Hepatocyte (in vitro differentiated cells): ENCODE results near the gene KIAA1671. TPM values are rescaled to one million over a fixed set of nuclear protein-coding genes. Genes with fewer than 3 reads are reported as not detected.

Experiments
- DNase-seq: peaks from one replicate; pipeline ENCODE4 v3.0.0-alpha.2; 2016; ENCODE audit warnings: low spot score
- H2AFZ ChIP-seq: fragments of 200-600 bp; sonication (generic); 2 replicates; pipeline ENCODE4 v1.6.0; 2016; ENCODE audit warnings: antibody characterized with exemption, mild to moderate bottlenecking
- H3K27ac ChIP-seq: fragments of 200-600 bp; sonication (generic); 2 replicates; pipeline ENCODE4 v1.5.1; 2016; ENCODE audit warnings: mild to moderate bottlenecking
- H3K27me3 ChIP-seq: fragments of 200-600 bp; sonication (generic); 2 replicates; pipeline ENCODE4 v1.6.1; 2016
- H3K36me3 ChIP-seq: fragments of 200-600 bp; sonication (generic); replicated peaks from 2 replicates; pipeline ENCODE4 v1.5.1; 2016; ENCODE audit warnings: low read depth; ENCODE audit not compliant: insufficient read depth
- H3K4me1 ChIP-seq: fragments of 200-600 bp; sonication (generic); 2 replicates; pipeline ENCODE4 v1.5.1; 2016; ENCODE audit warnings: mild to moderate bottlenecking, moderate library complexity; ENCODE audit not compliant: insufficient read depth
- H3K4me2 ChIP-seq: fragments of 200-600 bp; sonication (generic); 2 replicates; pipeline ENCODE4 v1.6.0; 2016
- H3K4me3 ChIP-seq: fragments of 200-600 bp; sonication (generic); 2 replicates; pipeline ENCODE4 v1.5.1; 2016; ENCODE audit warnings: mild to moderate bottlenecking
- H3K79me2 ChIP-seq: fragments of 200-600 bp; sonication (generic); 2 replicates; pipeline ENCODE4 v1.6.0; 2017; ENCODE audit warnings: mild to moderate bottlenecking
- H3K9me2 ChIP-seq: fragments of 200-600 bp; sonication (generic); replicated peaks from 2 replicates; pipeline ENCODE4 v1.6.0; 2017; ENCODE audit warnings: mild to moderate bottlenecking; ENCODE audit not compliant: insufficient read depth
- H3K9me3 ChIP-seq: fragments of 200-600 bp; sonication (generic); 2 replicates; pipeline ENCODE4 v1.5.1; 2016; ENCODE audit warnings: low read depth, mild to moderate bottlenecking
- H4K20me1 ChIP-seq: fragments of 200-600 bp; sonication (generic); 2 replicates; pipeline ENCODE4 v1.6.0; 2016; ENCODE audit warnings: mild to moderate bottlenecking; ENCODE audit not compliant: insufficient read depth, poor library complexity, severe bottlenecking
- EZH2 ChIP-seq: fragments of 200-600 bp; sonication (generic); IDR thresholded peaks from 2 replicates; pipeline ENCODE4 v1.6.1; 2016; ENCODE audit warnings: antibody characterized with exemption, mild to moderate bottlenecking, borderline replicate concordance
- EZH2phosphoT487 ChIP-seq: fragments of 200-600 bp; sonication (generic); IDR thresholded peaks from one replicate; pipeline ENCODE4 v1.6.1; 2018; ENCODE audit warnings: antibody characterized with exemption, mild to moderate bottlenecking, low read depth, moderate library complexity; ENCODE audit not compliant: unreplicated experiment, severe bottlenecking
- WGBS: methylation state at CpG from one replicate; pipeline ENCODE4 v1.1.6; 2016; ENCODE audit warnings: low lambda C conversion rate; ENCODE audit errors: missing lambda C conversion rate; 5-methylcytosine and 5-hydroxymethylcytosine counted together
- polyA plus RNA-seq: library from polyadenylated mRNA; unstranded; fragments of >200 nt; fragmentation: Nextera tagmentation; extraction: Ambion mirVana; gene quantifications from 2 replicates; pipeline ENCODE4 v1.2.1, GENCODE V29; 2016
- total RNA-seq: library from RNA; depleted of rRNA; stranded (reverse); fragments of >200 nt; gene quantifications from 2 replicates; pipeline ENCODE4 v1.2.3, GENCODE V29; 2014
- TF ChIP-seq, protein P1 (sequence below): fragments of 200-600 bp; sonication (generic); IDR thresholded peaks from 2 replicates; pipeline ENCODE4 v1.5.1; 2016; ENCODE audit warnings: antibody characterized with exemption, mild to moderate bottlenecking; ENCODE audit not compliant: poor library complexity

Gene KIAA1671
- total and polyA plus RNA-seq, 2 experiments from 2014 or later = 8.1 to 26.5 TPM

- 93% methylated on average over 5 of the region's 5 CpGs for WGBS
- Histone ChIP-seq H3K4me2 (no peak overlapping the region), H3K9me2 (no peaks in the 10 kb centered on the region), H3K27ac (no peak overlapping the region), H4K20me1 (no peaks in the 10 kb centered on the region), H3K36me3 (no peaks in the 10 kb centered on the region), H3K27me3 (no peaks in the 10 kb centered on the region), H3K9me3 (no peaks in the 10 kb centered on the region), H3K4me3 (no peak overlapping the region), H2AFZ (no peak overlapping the region), H3K79me2 (no peaks in the 10 kb centered on the region), H3K4me1 (no peaks in the 10 kb centered on the region)
- TF ChIP-seq EZH2phosphoT487 (no peak), EZH2 (no peak)
- TF ChIP-seq, protein P1, sequence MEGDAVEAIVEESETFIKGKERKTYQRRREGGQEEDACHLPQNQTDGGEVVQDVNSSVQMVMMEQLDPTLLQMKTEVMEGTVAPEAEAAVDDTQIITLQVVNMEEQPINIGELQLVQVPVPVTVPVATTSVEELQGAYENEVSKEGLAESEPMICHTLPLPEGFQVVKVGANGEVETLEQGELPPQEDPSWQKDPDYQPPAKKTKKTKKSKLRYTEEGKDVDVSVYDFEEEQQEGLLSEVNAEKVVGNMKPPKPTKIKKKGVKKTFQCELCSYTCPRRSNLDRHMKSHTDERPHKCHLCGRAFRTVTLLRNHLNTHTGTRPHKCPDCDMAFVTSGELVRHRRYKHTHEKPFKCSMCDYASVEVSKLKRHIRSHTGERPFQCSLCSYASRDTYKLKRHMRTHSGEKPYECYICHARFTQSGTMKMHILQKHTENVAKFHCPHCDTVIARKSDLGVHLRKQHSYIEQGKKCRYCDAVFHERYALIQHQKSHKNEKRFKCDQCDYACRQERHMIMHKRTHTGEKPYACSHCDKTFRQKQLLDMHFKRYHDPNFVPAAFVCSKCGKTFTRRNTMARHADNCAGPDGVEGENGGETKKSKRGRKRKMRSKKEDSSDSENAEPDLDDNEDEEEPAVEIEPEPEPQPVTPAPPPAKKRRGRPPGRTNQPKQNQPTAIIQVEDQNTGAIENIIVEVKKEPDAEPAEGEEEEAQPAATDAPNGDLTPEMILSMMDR = no peak
- DNase-seq = no peak
Measured at GRCh38 chr22:25196326-25196725, 243.8 kb downstream of the KIAA1671 start.

DNA sequence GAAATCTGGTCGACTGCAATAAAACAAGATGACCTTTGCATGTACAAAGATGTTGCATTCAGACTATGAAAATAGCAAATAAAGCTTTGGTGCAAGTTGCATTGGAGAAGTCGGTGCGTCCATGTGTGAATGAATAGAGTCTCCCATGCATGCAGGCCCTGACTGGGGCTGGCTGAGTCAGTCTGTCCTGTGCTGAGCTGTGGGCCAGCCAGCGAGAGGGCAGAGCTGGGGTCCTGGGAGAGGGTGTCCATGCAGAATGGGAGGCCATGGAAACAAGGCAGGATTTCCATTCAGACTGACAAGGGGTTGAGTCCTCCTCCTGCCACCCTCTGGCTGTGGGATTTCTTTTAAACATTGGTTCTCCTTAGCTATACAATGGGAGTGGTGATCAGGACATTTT is 244.8 kb downstream of the KIAA1671 start:
- WGBS = 96% methylated on average over 4 of the region's 4 CpGs
- no peaks in the 10 kb centered on the region for H3K9me2 ChIP-seq
- H3K9me3 ChIP-seq = no peaks in the 10 kb centered on the region
- H3K27me3 ChIP-seq = no peaks in the 10 kb centered on the region
- H3K79me2 ChIP-seq = no peaks in the 10 kb centered on the region
- no peak overlapping the region for H3K4me2 ChIP-seq
- H4K20me1 ChIP-seq = no peaks in the 10 kb centered on the region
- H3K4me3 ChIP-seq = no peak overlapping the region
- no peak for DNase-seq
- H3K36me3 ChIP-seq = no peaks in the 10 kb centered on the region
- H3K27ac ChIP-seq = no peak overlapping the region
- H3K4me1 ChIP-seq = no peaks in the 10 kb centered on the region
- no peak overlapping the region for H2AFZ ChIP-seq
- TF ChIP-seq EZH2phosphoT487 (no peak), EZH2 (no peak)
- TF ChIP-seq, protein P1 = no peak

- Histone ChIP-seq H3K9me2 (no peaks in the 10 kb centered on the region), H3K4me1 (no peaks in the 10 kb centered on the region), H3K9me3 (no peaks in the 10 kb centered on the region), H3K4me2 (no peak within 1 kb of the TSS), H3K27me3 (no peaks in the 10 kb centered on the region), H3K36me3 (no peaks in the 10 kb centered on the region), H3K79me2 (no peaks in the 10 kb centered on the region), H4K20me1 (no peaks in the 10 kb centered on the region), H2AFZ (no peak within 1 kb of the TSS), H3K27ac (no peak within 1 kb of the TSS), H3K4me3 (no peak within 1 kb of the TSS)
- WGBS = 87% methylated on average over 17 of the region's 17 CpGs
- no peak for DNase-seq
- no peak for TF ChIP-seq EZH2
- TF ChIP-seq, protein P1 = no peak
- no peak for TF ChIP-seq EZH2phosphoT487
Measured at GRCh38 chr22:25199731-25200520, 247.4 kb downstream of the KIAA1671 start, which contains the start of gene CRYBB3. CRYBB3 (plus strand) TSS chr22:25199858; CDS start chr22:25201397, 1,539 bp downstream.
